ENCODE measurements around the gene AKAP13.

Gene AKAP13

GRCh38 chr15:85445361-85445760 lies 65.0 kb downstream of the AKAP13 start:
- DNase-seq (ENCODE audit: low spot score): no peak

GRCh38 chr15:85451099-85451700 lies 70.8 kb downstream of the AKAP13 start:
- no peak for DNase-seq (ENCODE audit: low spot score)

GRCh38 chr15:85452436-85452835 lies 72.0 kb downstream of the AKAP13 start:
- DNase-seq (ENCODE audit: low spot score): no peak

GRCh38 chr15:85453144-85453872 lies 72.9 kb downstream of the AKAP13 start:
- no peak for DNase-seq (ENCODE audit: low spot score)

- no peak for DNase-seq (ENCODE audit: low spot score)
Measured at GRCh38 chr15:85454403-85454802, 74.0 kb downstream of the AKAP13 start.

GRCh38 chr15:85455891-85456290 lies 75.5 kb downstream of the AKAP13 start:
- DNase-seq (ENCODE audit: low spot score): no peak

GRCh38 chr15:85456798-85457197 lies 76.4 kb downstream of the AKAP13 start:
- no peak for DNase-seq (ENCODE audit: low spot score)

- no peak for DNase-seq (ENCODE audit: low spot score)
Measured at GRCh38 chr15:85457392-85457968, 77.1 kb downstream of the AKAP13 start.

- DNase-seq (ENCODE audit: low spot score): no peak
Measured at GRCh38 chr15:85458764-85459163, 78.4 kb downstream of the AKAP13 start.

GRCh38 chr15:85462029-85462428 lies 81.6 kb downstream of the AKAP13 start:
- DNase-seq (ENCODE audit: low spot score): no peak

- peak; percentile 79 for DNase-seq (ENCODE audit: low spot score)
Measured at GRCh38 chr15:85463276-85463892, 83.0 kb downstream of the AKAP13 start.

- DNase-seq (ENCODE audit: low spot score): no peak
Measured at GRCh38 chr15:85463976-85464375, 83.6 kb downstream of the AKAP13 start.

GRCh38 chr15:85464471-85464870 lies 84.1 kb downstream of the AKAP13 start:
- DNase-seq (ENCODE audit: low spot score): no peak

GRCh38 chr15:85470563-85471271 lies 90.3 kb downstream of the AKAP13 start:
- no peak for DNase-seq (ENCODE audit: low spot score)

GRCh38 chr15:85472349-85472748 lies 91.9 kb downstream of the AKAP13 start:
- no peak for DNase-seq (ENCODE audit: low spot score)

- no peak for DNase-seq (ENCODE audit: low spot score)
Measured at GRCh38 chr15:85473455-85473854, 93.1 kb downstream of the AKAP13 start.

GRCh38 chr15:85474700-85475316 lies 94.4 kb downstream of the AKAP13 start:
- DNase-seq (ENCODE audit: low spot score): no peak

- DNase-seq (ENCODE audit: low spot score): no peak
Measured at GRCh38 chr15:85475317-85475701, 94.9 kb downstream of the AKAP13 start.

- no peak for DNase-seq (ENCODE audit: low spot score)
Measured at GRCh38 chr15:85475711-85476110, 95.3 kb downstream of the AKAP13 start.

GRCh38 chr15:85477061-85477460 lies 96.7 kb downstream of the AKAP13 start:
- DNase-seq (ENCODE audit: low spot score): no peak

GRCh38 chr15:85477730-85478129 lies 97.3 kb downstream of the AKAP13 start:
- no peak for DNase-seq (ENCODE audit: low spot score)

- DNase-seq (ENCODE audit: low spot score): peak; percentile 35
Measured at GRCh38 chr15:85479071-85479647, 98.8 kb downstream of the AKAP13 start.
